Effector memory CD8-positive, alpha-beta T cell (primary cell): ENCODE data around the gene KIAA1328.

ENCODE experiments used
- ATAC-seq: fragments of 150-1000 bp; cut with Tn5 transposase; replicated peaks from 2 replicates; pipeline ENCODE4 v1.10.0; 2021; ENCODE audit warnings: mild to moderate bottlenecking, moderate library complexity
- DNase-seq, 3 experiments: peaks; one replicate each; pipeline ENCODE4 v3.0.0; 2021
- H3K27ac Mint-ChIP-seq, 2 donors: one replicate each; pipeline ENCODE4 v1.8.0; 2022; ENCODE audit warnings: mild to moderate bottlenecking in 2 of 2, mixed read lengths in 2 of 2, moderate library complexity in 2 of 2
- H3K27me3 Mint-ChIP-seq, 2 donors: one replicate each; pipeline ENCODE4 v1.8.0; 2022; ENCODE audit warnings: mixed read lengths in 2 of 2
- H3K36me3 Mint-ChIP-seq: one replicate; pipeline ENCODE4 v1.8.0; 2022; ENCODE audit warnings: mild to moderate bottlenecking, moderate library complexity, mixed read lengths; ENCODE audit not compliant: insufficient read depth
- H3K4me1 Mint-ChIP-seq, 2 donors: one replicate each; pipeline ENCODE4 v1.8.0; 2022; ENCODE audit warnings: low read depth in 2 of 2, mixed read lengths in 2 of 2
- H3K4me3 Mint-ChIP-seq, 2 donors: one replicate each; pipeline ENCODE4 v1.8.0; 2022; ENCODE audit warnings: mild to moderate bottlenecking in 2 of 2, mixed read lengths in 2 of 2, moderate library complexity in 2 of 2
- H3K9me3 Mint-ChIP-seq, 2 donors: one replicate each; pipeline ENCODE4 v1.8.0; 2022; ENCODE audit warnings: mixed read lengths in 2 of 2

The KIAA1328 gene

GRCh38 chr18:36833120-36833519 lies 4.2 kb downstream of the KIAA1328 start:
- Mint-ChIP-seq H3K4me3 (no peak overlapping the region), H3K27ac (no peak overlapping the region), H3K27me3 (no peaks in the 10 kb centered on the region), H3K9me3 (no peaks in the 10 kb centered on the region), H3K36me3 (peaks cover 6% of the 10 kb centered on the region), H3K4me1 (peaks cover 15 to 16% of the 10 kb centered on the region in 2 donors)
- ATAC-seq (no peak), DNase-seq (no peak)

GRCh38 chr18:36835927-36836326 lies 7.0 kb downstream of the KIAA1328 start:
- Mint-ChIP-seq H3K27me3 (no peaks in the 10 kb centered on the region), H3K27ac (no peak overlapping the region), H3K4me3 (no peak overlapping the region), H3K4me1 (peaks cover 2 to 4% of the 10 kb centered on the region in 2 donors), H3K36me3 (peaks cover 15% of the 10 kb centered on the region), H3K9me3 (no peaks in the 10 kb centered on the region)
- ATAC-seq (no peak), DNase-seq (no peak)

- peak overlapping the region in 1 of 2 donors; percentile 70 for H3K27ac Mint-ChIP-seq
- DNase-seq (no peak), ATAC-seq (no peak)
- H3K9me3 Mint-ChIP-seq = no peaks in the 10 kb centered on the region
- H3K4me1 Mint-ChIP-seq = peaks cover 0 to 8% of the 10 kb centered on the region in 2 donors
- H3K27me3 Mint-ChIP-seq = no peaks in the 10 kb centered on the region
- no peak overlapping the region for H3K4me3 Mint-ChIP-seq
- H3K36me3 Mint-ChIP-seq = peaks cover 12% of the 10 kb centered on the region
Observed at GRCh38 chr18:36839835-36840234, 10.9 kb downstream of the KIAA1328 start.

DNA sequence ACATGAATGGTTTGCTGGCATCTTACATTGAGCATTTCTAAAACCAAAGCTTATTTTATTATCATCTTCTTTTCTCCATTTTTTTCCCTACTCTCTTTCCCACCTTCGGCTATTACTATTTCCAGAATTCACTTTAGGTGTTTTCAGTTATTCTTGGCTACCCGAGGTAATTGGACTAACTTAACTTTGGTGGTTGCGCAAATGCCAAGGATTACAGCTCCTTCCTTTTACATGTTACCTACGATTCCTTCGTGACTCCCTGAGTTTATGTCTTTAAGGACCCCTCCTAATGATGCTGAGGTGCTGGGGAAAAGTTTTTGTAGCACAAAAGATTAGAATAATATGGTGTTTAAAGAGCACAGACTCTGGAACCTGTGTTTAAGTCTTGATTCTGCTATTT lies 14.3 kb downstream of the KIAA1328 start:
- Mint-ChIP-seq H3K4me3 (no peak overlapping the region), H3K27ac (no peak overlapping the region), H3K27me3 (no peaks in the 10 kb centered on the region), H3K9me3 (no peaks in the 10 kb centered on the region), H3K36me3 (peaks cover 12% of the 10 kb centered on the region), H3K4me1 (peaks cover 0 to 8% of the 10 kb centered on the region in 2 donors)
- no peak for DNase-seq
- ATAC-seq = no peak

DNA sequence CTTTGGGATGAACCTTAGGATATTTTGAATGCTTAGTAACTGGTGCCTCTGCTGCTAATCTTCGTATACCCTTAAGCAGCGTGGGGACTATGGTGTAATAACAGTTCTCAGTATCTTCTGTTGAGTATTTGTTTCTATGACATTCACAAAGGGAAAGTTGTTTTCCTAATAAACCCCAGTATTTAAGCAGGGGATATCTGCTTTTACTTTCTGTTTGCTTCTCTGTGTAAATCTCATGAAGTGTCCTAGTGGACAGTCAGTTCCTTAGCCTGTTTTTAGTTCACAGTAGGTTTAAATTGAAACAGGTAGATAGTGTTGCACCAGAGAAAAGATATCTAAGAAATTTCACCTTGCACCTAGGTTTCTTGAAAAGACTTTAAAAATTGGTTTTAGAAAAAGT lies 14.9 kb downstream of the KIAA1328 start:
- Mint-ChIP-seq H3K9me3 (no peaks in the 10 kb centered on the region), H3K27ac (no peak overlapping the region), H3K36me3 (peaks cover 11% of the 10 kb centered on the region), H3K27me3 (no peaks in the 10 kb centered on the region), H3K4me3 (no peak overlapping the region), H3K4me1 (peaks cover 0 to 8% of the 10 kb centered on the region in 2 donors)
- ATAC-seq = no peak
- no peak for DNase-seq

- Mint-ChIP-seq H3K4me3 (no peak overlapping the region), H3K9me3 (peaks cover 0 to 4% of the 10 kb centered on the region in 2 donors), H3K27me3 (no peaks in the 10 kb centered on the region), H3K4me1 (no peaks in the 10 kb centered on the region), H3K27ac (no peak overlapping the region), H3K36me3 (no peaks in the 10 kb centered on the region)
- no peak for ATAC-seq
- no peak for DNase-seq
Observed at GRCh38 chr18:36848609-36849008, 19.7 kb downstream of the KIAA1328 start.

DNA sequence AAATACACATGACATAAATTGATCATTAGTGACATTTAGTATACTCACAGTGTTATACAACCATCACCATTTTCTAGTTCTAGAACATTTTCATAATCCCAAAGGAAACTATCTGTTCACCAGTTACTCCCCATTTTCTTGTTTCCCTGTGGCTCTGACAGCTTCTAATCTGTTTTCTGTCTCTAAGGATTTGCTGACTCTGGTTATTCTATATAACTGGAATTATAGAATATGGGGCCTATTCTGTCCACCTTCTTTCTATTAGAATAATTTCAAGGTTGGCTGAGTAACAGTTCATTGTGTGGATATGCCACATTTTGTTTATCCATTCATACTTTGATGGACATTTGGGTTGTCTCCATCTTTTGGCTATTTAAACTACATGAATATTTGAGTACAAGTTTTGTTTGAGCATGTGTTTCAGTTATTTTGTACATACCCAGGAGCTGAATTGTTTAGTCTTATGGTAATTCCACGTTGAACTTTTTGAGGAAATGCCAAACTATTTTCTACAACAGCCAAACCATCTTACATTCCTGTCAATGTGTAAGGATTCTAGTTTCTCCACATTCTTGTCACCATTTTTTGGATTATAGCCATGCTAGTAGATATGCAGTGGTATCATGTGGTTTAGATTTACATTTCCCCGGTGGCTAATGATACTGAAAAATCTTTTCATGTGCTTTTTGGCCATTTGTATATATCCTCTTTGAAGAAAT lies 20.5 kb downstream of the KIAA1328 start:
- Mint-ChIP-seq H3K4me3 (no peak overlapping the region), H3K36me3 (no peaks in the 10 kb centered on the region), H3K4me1 (no peaks in the 10 kb centered on the region), H3K9me3 (peaks cover 0 to 4% of the 10 kb centered on the region in 2 donors), H3K27me3 (no peaks in the 10 kb centered on the region), H3K27ac (no peak overlapping the region)
- ATAC-seq = no peak
- DNase-seq = no peak

- no peak for ATAC-seq
- H3K27me3 Mint-ChIP-seq = no peaks in the 10 kb centered on the region
- no peak overlapping the region for H3K4me3 Mint-ChIP-seq
- no peak for DNase-seq
- H3K4me1 Mint-ChIP-seq = no peaks in the 10 kb centered on the region
- H3K27ac Mint-ChIP-seq = no peak overlapping the region
- peaks cover 0 to 4% of the 10 kb centered on the region in 2 donors for H3K9me3 Mint-ChIP-seq
- no peaks in the 10 kb centered on the region for H3K36me3 Mint-ChIP-seq
Observed at GRCh38 chr18:36850527-36851201, 21.7 kb downstream of the KIAA1328 start.

DNA sequence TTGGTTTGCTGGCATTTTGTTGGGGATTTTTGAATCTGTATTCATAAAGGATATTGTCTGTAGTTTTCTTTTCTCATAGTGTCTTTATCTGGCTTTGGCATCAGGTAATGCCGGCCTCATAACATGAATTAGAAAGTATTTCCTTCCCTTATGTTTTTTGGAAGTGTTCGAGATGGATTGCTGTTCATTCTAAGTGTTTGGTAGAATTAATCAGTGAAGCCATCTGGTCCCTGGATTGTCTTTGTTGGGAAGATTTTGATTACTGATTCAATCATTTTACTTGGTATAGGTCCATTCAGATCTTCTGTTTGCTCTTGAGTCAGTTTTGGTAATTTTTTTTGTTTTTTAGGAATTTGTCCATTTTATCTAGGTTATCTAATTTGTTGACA lies 22.3 kb downstream of the KIAA1328 start:
- DNase-seq = no peak
- no peaks in the 10 kb centered on the region for H3K27me3 Mint-ChIP-seq
- no peak overlapping the region for H3K27ac Mint-ChIP-seq
- H3K9me3 Mint-ChIP-seq = peaks cover 0 to 4% of the 10 kb centered on the region in 2 donors
- no peak for ATAC-seq
- no peaks in the 10 kb centered on the region for H3K36me3 Mint-ChIP-seq
- no peaks in the 10 kb centered on the region for H3K4me1 Mint-ChIP-seq
- no peak overlapping the region for H3K4me3 Mint-ChIP-seq

DNA sequence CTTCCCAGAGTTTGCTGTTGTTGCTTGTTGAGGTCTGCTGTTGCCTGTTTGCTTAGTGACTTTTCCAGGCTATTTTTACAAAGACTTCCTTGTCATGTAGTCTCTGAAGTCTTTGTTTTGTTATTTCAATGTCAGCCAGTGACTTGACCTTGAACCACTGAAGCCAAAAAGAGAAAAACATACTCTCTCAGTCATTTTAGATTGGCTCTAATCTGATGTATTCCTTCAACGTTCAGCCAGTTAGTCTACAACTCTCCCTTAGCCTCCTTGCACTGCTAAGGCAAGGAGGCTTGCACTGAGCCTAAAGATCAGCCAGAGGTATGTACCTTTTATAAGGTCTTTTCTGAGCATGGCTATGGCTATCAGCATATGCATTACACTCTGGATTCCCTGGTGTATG lies 27.9 kb downstream of the KIAA1328 start:
- no peak overlapping the region for H3K27ac Mint-ChIP-seq
- H3K4me3 Mint-ChIP-seq = no peak overlapping the region
- no peaks in the 10 kb centered on the region for H3K27me3 Mint-ChIP-seq
- peaks cover 9% of the 10 kb centered on the region for H3K36me3 Mint-ChIP-seq
- DNase-seq (no peak), ATAC-seq (no peak)
- H3K4me1 Mint-ChIP-seq = peaks cover 0 to 2% of the 10 kb centered on the region in 2 donors
- peaks cover 0 to 3% of the 10 kb centered on the region in 2 donors for H3K9me3 Mint-ChIP-seq

GRCh38 chr18:36862182-36862581 lies 33.3 kb downstream of the KIAA1328 start:
- no peak for DNase-seq
- H3K36me3 Mint-ChIP-seq = peaks cover 12% of the 10 kb centered on the region
- no peak overlapping the region for H3K4me3 Mint-ChIP-seq
- H3K4me1 Mint-ChIP-seq = peaks cover 5 to 10% of the 10 kb centered on the region in 2 donors
- H3K9me3 Mint-ChIP-seq = no peaks in the 10 kb centered on the region
- H3K27ac Mint-ChIP-seq = no peak overlapping the region
- H3K27me3 Mint-ChIP-seq = no peaks in the 10 kb centered on the region
- no peak for ATAC-seq

- H3K4me3 Mint-ChIP-seq = no peak overlapping the region
- no peak for ATAC-seq
- peaks cover 5 to 10% of the 10 kb centered on the region in 2 donors for H3K4me1 Mint-ChIP-seq
Observed at GRCh38 chr18:36867056-36867455, 38.1 kb downstream of the KIAA1328 start.

GRCh38 chr18:36871801-36872200 lies 42.9 kb downstream of the KIAA1328 start:
- Mint-ChIP-seq H3K4me3 (no peak overlapping the region), H3K9me3 (no peaks in the 10 kb centered on the region), H3K4me1 (peaks cover under 1 to 7% of the 10 kb centered on the region in 2 donors), H3K27ac (peak overlapping the region in 1 of 2 donors; percentile 24), H3K36me3 (peaks cover 5% of the 10 kb centered on the region), H3K27me3 (no peaks in the 10 kb centered on the region)
- ATAC-seq (no peak), DNase-seq (no peak)

More at GRCh38 chr18:36867056-36867455, 38.1 kb downstream of the KIAA1328 start:
- no peaks in the 10 kb centered on the region for H3K9me3 Mint-ChIP-seq
- DNase-seq = no peak
- no peaks in the 10 kb centered on the region for H3K27me3 Mint-ChIP-seq
- no peak overlapping the region for H3K27ac Mint-ChIP-seq
- H3K36me3 Mint-ChIP-seq = peaks cover under 1% of the 10 kb centered on the region

DNA sequence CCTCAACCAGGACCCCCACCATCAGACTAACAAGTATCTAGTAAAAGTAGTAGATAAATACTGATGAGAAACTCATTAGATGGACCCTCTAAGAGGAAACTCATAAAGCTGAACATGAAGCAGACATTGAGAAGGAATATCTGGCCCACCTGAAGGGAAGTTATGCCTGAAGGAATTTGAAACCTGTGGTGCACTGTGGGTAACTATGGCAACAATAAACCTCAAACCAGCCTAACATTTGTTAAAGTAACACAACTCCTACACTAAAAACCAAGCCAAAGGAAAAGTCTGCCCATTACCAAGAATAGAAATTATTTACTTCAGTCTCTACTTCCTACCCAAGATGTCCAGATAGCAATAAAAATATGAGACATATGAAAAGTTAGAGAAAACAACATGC lies 43.4 kb downstream of the KIAA1328 start:
- Mint-ChIP-seq H3K4me3 (no peak overlapping the region), H3K36me3 (peaks cover 5% of the 10 kb centered on the region), H3K4me1 (peaks cover 3 to 11% of the 10 kb centered on the region in 2 donors), H3K27ac (peak overlapping the region in 1 of 2 donors; percentile 24), H3K27me3 (no peaks in the 10 kb centered on the region), H3K9me3 (no peaks in the 10 kb centered on the region)
- DNase-seq (no peak), ATAC-seq (no peak)
